Fibroblast of mammary gland (primary cell): ENCODE results near the gene CAMK2D.

Experiments
- DNase-seq: peaks from one replicate; pipeline ENCODE4 v3.0.0-alpha.2; 2010; ENCODE audit warnings: low read depth
- H3K4me3 ChIP-seq: 2 replicates; pipeline ENCODE4 v1.5.1; 2011; ENCODE audit warnings: low read depth, mild to moderate bottlenecking, low read length, moderate library complexity; ENCODE audit not compliant: control insufficient read depth
- CTCF ChIP-seq: conservative IDR thresholded peaks from 2 replicates; pipeline ENCODE4 v1.5.1; 2011; ENCODE audit warnings: low read depth, low read length, inconsistent platforms; ENCODE audit not compliant: control insufficient read depth, insufficient read depth

The CAMK2D gene

GRCh38 chr4:113540859-113541258 lies 220.7 kb downstream of the CAMK2D start:
- H3K4me3 ChIP-seq: no peak overlapping the region
- TF ChIP-seq CTCF: no peak
- DNase-seq: peak; percentile 40

- no peak overlapping the region for H3K4me3 ChIP-seq
- TF ChIP-seq CTCF: no peak
- DNase-seq: peak; percentile 75
Measured at GRCh38 chr4:113539408-113539807, 222.1 kb downstream of the CAMK2D start.

GRCh38 chr4:113537628-113538027 lies 223.9 kb downstream of the CAMK2D start:
- no peak for DNase-seq
- TF ChIP-seq CTCF: no peak
- H3K4me3 ChIP-seq: no peak overlapping the region

- no peak for TF ChIP-seq CTCF
- no peak overlapping the region for H3K4me3 ChIP-seq
- no peak for DNase-seq
Measured at GRCh38 chr4:113537203-113537602, 224.3 kb downstream of the CAMK2D start.

GRCh38 chr4:113534711-113535110 lies 226.8 kb downstream of the CAMK2D start:
- peak; percentile 28 for DNase-seq
- TF ChIP-seq CTCF: no peak
- no peak overlapping the region for H3K4me3 ChIP-seq

- no peak overlapping the region for H3K4me3 ChIP-seq
- DNase-seq: no peak
- TF ChIP-seq CTCF: no peak
Measured at GRCh38 chr4:113531572-113531971, 230.0 kb downstream of the CAMK2D start.

- no peak for DNase-seq
- no peak overlapping the region for H3K4me3 ChIP-seq
- no peak for TF ChIP-seq CTCF
Measured at GRCh38 chr4:113528395-113528794, 233.1 kb downstream of the CAMK2D start.
